Upper lobe of right lung (tissue), 1 donor: ENCODE data around the gene ANKS1B. TPM values are rescaled to one million over a fixed set of nuclear protein-coding genes. Genes with fewer than 3 reads are reported as not detected.
A peak's percentile ranks its signal among the peaks of the same experiment; 100 is the strongest.

Source experiments
- ATAC-seq: fragments of 200-7000 bp; cut with Tn5 transposase; one replicate; pipeline ENCODE4 v1.9.1; 2020; ENCODE audit warnings: mild to moderate bottlenecking, moderate library complexity
- DNase-seq: peaks from one replicate; pipeline ENCODE4 v3.0.0-alpha.2; 2020
- H3K27ac ChIP-seq: fragments of 200-600 bp; one replicate; pipeline ENCODE4 v1.8.0; 2022
- H3K27me3 ChIP-seq: fragments of 200-600 bp; one replicate; pipeline ENCODE4 v1.8.0; 2022; ENCODE audit warnings: mild to moderate bottlenecking
- H3K36me3 ChIP-seq: fragments of 200-600 bp; one replicate; pipeline ENCODE4 v1.8.0; 2022
- H3K4me1 ChIP-seq: fragments of 200-600 bp; one replicate; pipeline ENCODE4 v1.8.0; 2022
- H3K4me3 ChIP-seq: fragments of 200-600 bp; one replicate; pipeline ENCODE4 v1.8.0; 2022; ENCODE audit warnings: mild to moderate bottlenecking
- H3K9me3 ChIP-seq: fragments of 200-600 bp; one replicate; pipeline ENCODE4 v1.8.0; 2022
- intact Hi-C: fragments of 100-400 bp; cut with DNase I; formaldehyde crosslinking; loops from one replicate; pipeline ENCODE4 v1.11.0; 2022
- total RNA-seq: library from RNA; stranded (reverse); fragmentation: NEBNext Ultra II Directional; extraction: Animal tissue kit (Norgen Biotek cat#: 25700); gene quantifications from one replicate; pipeline ENCODE4 v1.2.1, GENCODE V29; 2021
- TF ChIP-seq, protein P1 (sequence below): fragments of 200-600 bp; IDR thresholded peaks from one replicate; pipeline ENCODE4 v1.8.0; 2022; ENCODE audit warnings: antibody characterized with exemption
- donor health status: DM: no; HTN: yes; CAD: no; lungs with severe emphysema.

The ANKS1B gene
- total RNA-seq, 1 donor from 2014 or later, result 5.3 TPM

DNA sequence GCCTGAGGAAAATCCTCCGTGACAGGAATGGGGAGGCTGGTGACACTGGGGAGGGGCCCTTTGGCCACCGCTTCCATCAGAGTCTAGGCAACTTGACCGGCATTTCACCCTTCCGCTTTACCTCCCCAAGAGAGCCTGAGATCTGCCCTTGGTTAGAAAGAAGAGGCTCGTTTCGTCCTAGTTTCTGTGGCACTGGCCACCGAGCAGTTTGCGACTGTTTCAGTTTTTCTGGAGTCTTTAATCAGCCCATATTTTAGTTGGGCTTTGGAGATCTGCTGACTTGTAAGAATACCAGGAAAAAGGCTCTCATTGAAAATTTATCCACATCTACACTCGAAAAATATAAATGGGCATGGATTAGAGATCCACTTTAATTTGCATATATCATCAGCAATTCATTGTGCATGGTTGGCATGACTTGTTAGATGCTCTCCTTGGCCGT lies 414 bp upstream of the ANKS1B start:
- Histone ChIP-seq H3K4me1 (peaks cover 6% of the 10 kb centered on the region), H3K4me3 (peak overlapping the region; percentile 58), H3K9me3 (no peaks in the 10 kb centered on the region), H3K36me3 (no peaks in the 10 kb centered on the region), H3K27ac (no peak overlapping the region), H3K27me3 (peaks cover 3% of the 10 kb centered on the region)
- ATAC-seq (no peak), DNase-seq (no peak)
- TF ChIP-seq, protein P1, sequence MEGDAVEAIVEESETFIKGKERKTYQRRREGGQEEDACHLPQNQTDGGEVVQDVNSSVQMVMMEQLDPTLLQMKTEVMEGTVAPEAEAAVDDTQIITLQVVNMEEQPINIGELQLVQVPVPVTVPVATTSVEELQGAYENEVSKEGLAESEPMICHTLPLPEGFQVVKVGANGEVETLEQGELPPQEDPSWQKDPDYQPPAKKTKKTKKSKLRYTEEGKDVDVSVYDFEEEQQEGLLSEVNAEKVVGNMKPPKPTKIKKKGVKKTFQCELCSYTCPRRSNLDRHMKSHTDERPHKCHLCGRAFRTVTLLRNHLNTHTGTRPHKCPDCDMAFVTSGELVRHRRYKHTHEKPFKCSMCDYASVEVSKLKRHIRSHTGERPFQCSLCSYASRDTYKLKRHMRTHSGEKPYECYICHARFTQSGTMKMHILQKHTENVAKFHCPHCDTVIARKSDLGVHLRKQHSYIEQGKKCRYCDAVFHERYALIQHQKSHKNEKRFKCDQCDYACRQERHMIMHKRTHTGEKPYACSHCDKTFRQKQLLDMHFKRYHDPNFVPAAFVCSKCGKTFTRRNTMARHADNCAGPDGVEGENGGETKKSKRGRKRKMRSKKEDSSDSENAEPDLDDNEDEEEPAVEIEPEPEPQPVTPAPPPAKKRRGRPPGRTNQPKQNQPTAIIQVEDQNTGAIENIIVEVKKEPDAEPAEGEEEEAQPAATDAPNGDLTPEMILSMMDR, result no peak
- intact Hi-C loops, result no loop called here

DNA sequence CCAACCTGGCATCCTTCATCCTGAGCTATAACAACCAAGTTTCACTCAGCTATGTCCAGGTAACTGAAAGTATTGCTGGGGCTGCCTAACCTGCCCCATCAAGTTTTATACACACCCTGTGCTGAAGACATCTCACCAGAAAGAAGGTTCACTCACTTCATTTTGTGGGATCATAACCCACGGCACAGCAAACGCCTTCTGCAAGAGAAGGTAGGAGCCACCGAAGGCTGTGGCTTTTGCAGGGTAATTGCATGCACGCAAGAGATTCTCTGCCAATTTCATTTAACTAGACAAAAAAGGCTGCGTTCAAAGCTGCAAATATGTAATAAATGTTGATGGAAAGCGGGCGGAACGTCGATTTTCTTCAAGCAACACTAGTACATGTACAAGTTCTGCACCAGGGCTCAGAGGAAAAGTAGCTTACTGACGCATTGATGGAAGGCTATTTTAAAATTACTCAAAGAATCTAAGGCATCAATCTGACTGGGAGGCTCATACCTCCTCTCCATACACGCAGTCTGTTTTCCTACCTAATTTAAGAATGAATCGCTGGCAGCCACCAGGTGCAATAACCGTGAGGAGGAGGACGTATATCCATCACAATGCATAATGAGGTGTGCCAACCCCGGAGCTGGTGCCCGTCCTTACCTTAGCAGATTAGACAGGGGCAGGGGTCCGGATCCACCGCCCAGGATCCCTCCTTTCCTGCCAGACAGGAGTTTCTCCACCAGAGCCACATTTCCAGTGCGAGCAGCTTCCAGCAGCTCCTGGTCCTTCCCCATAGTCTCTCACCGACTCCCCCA lies 1.1 kb downstream of the ANKS1B start:
- Histone ChIP-seq H3K9me3 (no peaks in the 10 kb centered on the region), H3K27ac (no peak overlapping the region), H3K4me1 (peaks cover 6% of the 10 kb centered on the region), H3K36me3 (no peaks in the 10 kb centered on the region), H3K4me3 (peak overlapping the region; percentile 51), H3K27me3 (peaks cover 3% of the 10 kb centered on the region)
- no peak for DNase-seq
- TF ChIP-seq, protein P1, result no peak
- ATAC-seq, result no peak
- intact Hi-C loops, result no loop called here

DNA sequence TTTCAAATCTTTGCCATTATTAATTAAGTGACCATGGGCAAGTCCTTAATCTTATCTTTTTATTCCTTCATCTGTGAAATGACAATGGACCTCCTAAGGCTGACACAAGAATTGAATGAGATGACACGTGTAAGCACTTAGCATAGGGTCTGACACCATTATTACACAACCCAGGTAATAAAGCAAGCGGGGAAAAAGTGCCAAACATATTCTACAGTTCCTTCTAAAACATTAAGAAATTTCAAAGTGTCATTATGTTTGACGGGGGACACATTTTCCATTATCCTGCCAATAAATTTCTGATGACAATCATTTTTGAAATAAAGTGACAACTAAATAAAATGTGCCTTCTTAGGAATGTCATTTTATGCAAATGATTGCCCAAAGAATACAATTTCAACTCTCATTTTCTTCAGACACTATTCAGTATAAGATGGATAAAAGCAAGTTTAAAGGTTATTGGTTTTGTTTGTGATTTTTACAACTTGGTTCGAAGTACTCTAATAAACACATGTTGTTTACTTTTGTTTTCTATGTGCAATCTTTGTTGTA lies 3.0 kb downstream of the ANKS1B start:
- no peaks in the 10 kb centered on the region for H3K36me3 ChIP-seq
- intact Hi-C loops, result no loop called here

DNA sequence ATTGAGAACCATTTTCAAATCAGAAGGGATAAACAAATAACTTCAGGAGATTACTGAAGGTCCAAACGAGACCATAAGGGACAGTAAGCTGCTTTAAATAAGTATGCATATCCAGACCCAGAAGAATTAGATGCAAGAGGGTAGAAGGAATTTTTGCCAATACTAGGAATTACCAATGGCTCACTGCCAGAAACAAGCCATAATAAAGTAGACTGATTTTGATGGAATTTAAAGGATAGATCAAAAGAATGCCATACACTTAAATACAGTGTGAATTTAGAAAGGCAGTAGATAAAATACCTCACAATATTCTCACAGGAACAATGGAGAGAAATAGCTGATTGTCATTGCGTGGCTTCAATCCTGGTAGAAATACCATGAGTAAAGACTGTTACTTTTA lies 5.3 kb downstream of the ANKS1B start:
- Histone ChIP-seq H3K4me3 (no peak overlapping the region), H3K9me3 (no peaks in the 10 kb centered on the region), H3K27me3 (peaks cover 3% of the 10 kb centered on the region), H3K4me1 (no peaks in the 10 kb centered on the region), H3K36me3 (no peaks in the 10 kb centered on the region), H3K27ac (no peak overlapping the region)
- DNase-seq (no peak), ATAC-seq (no peak)
- intact Hi-C loops, result no loop called here
- TF ChIP-seq, protein P1, result no peak

More for the DNA sequence above, 3.0 kb downstream of the ANKS1B start:
- Histone ChIP-seq H3K27me3 (peaks cover 3% of the 10 kb centered on the region), H3K4me1 (peaks cover 6% of the 10 kb centered on the region), H3K4me3 (no peak overlapping the region), H3K9me3 (no peaks in the 10 kb centered on the region), H3K27ac (no peak overlapping the region)
- no peak for ATAC-seq
- no peak for DNase-seq
- TF ChIP-seq, protein P1, result no peak

DNA sequence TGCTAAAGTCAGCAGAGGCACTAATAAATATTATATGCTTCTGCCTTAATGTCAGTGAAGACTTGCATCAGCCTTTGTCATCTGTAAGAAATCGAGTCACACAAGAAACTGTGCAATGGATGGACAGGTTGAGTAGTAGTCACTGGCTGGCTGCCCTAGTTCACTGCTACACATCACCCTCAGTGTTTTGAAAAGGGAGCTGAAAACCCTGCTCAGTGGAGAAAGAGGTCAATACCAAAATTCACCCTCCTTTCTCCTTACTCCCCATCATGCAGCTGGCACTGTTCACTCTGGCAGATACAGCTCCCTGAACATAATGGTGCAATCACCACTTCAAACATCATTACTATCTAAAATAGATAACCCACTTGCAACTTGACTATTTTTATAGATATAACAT lies 6.6 kb downstream of the ANKS1B start:
- TF ChIP-seq, protein P1, result no peak
- H3K27me3 ChIP-seq, result no peaks in the 10 kb centered on the region
- H3K36me3 ChIP-seq, result no peaks in the 10 kb centered on the region
- intact Hi-C loops, result no loop called here
- DNase-seq (no peak), ATAC-seq (no peak)
- no peak overlapping the region for H3K27ac ChIP-seq
- no peaks in the 10 kb centered on the region for H3K4me1 ChIP-seq
- no peaks in the 10 kb centered on the region for H3K9me3 ChIP-seq
- no peak overlapping the region for H3K4me3 ChIP-seq
